ENCODE results near the gene MAVS.
"Not testable (repeated sequence)": the region's sequence is repeated elsewhere in the genome, so short reads cannot be mapped to it uniquely, and the experiment has no call there.

The MAVS gene

DNA sequence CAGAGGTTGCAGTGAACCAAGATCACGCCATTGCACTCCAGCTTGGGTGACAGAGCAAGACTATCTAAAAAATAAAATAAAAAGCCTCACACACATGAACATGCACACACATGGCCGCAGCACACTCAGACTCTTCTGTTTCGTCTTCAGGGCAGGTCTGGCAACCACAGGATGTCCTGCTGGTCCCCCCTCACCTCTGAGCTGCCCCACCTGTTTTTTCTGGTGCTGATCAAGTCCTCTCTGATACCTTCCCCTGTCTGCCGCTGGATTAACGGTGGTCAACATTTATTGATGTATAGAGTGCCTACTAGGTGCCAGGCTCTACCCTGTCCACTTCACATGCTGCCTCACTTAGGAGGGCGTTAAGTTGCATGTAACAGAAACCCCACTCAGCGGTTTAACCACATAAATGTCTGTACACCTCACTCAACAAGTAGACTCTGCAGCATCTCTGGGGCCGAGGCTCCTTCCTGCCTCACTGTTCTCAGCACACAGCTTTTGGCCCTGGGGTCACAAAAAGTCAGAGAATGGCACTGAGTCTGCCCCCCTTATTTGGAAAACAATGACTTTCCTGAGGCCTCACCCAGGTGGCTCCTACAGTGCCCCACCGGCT is 30.8 kb upstream of the MAVS start:
- DNase-seq: no peak

DNA sequence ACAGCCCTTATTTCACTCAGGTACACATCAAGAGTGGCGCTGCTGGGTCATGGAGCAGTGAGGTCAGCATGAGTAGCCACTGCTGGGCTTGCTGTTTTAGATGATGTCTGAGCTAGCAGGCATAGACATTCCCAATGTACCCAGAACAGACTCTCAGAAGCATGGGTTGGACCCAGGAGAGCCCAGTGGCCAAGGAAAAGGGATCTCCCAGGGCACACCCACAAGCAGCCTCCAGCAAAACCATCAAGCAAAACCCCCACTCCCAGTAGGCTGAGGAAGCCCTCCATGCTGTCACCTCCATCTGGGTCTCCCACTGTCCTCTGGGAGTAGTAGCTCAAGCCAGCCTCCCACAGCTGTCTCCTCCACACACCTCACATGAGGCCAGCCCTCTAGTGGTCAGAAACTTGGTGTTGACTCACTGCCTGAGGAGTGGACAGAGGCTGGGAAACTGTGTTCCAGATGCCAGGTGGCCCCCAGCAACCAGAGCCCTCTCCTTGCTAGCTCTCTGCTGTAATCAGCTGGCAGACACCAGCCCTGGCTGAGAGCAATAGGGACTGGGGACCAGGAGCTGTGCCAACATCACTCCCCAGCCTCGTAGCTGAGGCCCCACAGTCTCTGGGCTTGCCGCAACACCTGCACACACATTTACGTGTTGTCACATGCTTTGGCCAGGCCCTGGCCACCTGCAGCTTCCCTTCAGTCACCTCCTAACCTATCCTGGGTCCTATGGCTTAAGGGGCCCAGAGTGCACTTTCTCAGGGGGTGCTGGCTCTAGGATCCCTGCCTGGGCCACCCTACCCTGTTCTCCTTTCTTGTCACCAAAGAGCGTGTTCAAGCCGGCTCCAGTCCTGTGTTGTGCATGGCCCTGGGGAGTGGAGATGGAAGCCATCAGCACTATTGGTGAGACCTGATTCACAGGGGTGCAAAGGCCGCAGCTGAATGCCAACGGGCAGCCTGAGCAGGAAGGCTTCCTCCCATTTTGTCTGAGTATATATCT is 28.2 kb upstream of the MAVS start:
- DNase-seq: peak; percentile 86

DNA sequence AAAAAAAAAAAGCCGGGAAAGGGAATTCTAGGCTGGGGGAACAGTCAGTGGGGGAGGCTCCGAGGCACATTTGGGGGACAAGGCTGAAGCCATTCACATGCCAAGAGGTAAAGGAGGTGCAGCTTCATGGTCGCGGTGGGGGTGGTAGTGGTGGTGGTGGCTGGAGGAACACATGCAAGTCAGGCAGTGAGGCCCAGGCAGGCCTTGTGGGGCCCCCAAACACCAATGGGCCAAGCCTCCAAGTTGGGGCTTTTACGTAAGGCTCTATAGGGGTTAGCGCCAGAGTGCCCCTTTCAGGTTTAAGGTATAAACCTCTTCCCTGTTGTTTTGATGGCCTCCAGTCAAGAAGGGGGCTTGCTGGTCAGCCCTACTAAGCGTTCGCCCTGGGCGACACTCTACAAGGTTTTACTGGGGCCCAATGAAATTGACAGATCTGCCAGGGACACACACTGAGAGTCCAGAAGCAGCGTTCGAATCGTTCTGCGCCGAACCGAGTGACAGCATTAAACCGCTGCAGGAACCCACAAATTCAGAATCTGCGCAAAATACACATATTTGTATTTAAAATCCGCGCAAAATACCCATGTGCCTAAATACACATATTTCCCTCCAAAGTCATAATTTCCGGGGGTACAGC is 27.1 kb upstream of the MAVS start:
- DNase-seq: peak; percentile 51

DNA sequence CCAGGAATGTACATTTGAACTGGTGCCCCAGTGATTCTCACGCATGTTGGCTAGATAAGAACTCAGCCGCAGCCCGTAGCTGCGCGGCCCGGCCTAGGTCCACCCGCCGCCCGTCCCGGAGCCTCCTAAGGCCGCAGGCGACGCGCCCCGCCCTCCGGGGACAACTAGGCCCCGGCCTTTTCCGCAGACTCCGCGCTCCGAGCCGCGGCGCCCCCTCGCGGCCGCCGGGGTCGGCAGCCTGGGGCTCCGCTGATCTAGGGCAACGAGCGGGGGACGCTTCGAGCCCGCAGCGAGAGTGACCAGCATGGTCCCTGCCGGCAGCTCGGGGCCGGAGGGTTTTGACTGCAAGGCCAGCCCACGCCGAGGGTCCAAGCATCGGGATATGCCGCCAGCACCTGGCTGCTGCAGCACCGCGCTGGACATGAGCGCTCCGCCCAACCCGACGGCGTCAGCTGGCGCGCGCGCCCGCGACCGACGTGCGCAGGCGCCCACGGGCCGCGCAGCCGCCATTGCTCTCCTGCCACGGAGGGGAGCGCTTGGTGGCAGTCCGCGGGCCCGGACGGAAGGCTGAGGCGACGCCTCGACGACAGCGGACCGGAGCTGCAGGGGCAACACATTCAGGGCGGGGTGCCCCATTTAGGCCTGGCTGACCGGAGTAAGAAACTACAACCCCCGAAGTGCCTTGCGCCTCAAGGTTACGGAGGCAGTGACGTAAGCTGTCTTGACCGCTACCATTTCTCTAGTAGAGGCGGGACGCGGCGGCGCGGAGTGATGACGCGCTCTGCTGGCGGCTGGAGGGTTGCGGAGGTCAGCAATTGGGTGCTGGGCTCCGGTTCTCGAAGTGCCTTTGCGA is 26.4 kb upstream of the MAVS start, which contains the start of gene AP5S1:
Gene AP5S1 (plus strand): TSS at position 500 of the 853 bp plus-strand sequence. CDS start 1,571 bp downstream, outside the sequence.
- peak; percentile 98 for DNase-seq

DNA sequence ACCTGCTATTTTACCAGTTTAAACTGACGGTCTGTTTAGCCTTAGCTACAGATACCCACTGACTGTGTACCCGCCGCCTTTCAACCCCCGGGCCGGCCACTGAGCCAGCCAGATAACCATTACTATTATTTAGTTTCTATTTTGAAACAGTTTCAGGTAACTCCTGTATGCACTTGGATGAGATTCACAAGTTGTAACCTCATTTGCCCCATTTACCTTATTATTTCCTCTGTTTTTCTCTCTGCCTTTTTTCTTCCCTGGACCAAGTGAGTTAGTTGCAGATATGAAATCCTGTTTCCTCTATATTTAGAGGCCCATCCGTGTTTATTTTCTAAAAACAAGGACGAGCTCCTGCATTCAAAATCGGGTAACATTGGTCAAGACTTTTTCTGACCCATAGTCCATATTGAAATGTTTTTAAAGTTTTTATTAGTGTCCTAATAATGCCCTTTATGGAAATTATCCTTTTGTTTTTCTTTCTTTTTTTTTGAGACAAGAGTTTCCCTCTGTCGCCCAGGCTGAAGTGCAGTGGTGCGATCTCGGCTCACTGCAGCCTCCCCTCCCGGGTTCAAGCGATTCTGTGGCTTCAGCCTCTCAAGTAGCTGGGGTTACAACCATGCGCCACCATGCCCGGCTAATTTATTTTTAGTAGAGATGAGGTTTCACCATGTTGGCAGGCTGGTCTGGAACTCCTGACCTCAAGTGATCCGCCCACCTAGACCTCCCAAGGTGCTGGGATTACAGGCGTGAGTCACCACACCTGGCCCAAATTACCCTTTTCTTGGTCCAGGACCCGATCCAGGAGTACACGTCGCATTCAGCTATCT is 25.5 kb upstream of the MAVS start:
- DNase-seq: no peak

DNA sequence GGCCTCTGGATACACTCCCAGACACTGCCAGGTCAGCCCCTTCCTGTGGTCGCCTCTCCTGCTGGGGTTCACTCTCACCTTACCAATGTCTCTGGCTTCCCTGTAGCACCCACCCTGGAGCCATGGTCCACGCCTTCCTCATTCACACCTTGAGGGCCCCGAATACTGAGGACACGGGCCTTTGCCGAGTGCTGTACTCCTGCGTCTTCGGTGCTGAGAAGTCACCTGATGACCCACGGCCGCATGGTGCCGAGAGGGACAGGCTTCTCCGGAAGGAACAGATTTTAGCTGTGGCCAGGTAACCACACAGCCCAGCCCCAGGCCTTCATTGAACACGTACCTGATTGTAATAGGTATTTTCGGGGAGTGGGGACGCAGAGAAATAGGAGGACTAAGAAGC is 24.6 kb upstream of the MAVS start:
- no peak for DNase-seq

DNA sequence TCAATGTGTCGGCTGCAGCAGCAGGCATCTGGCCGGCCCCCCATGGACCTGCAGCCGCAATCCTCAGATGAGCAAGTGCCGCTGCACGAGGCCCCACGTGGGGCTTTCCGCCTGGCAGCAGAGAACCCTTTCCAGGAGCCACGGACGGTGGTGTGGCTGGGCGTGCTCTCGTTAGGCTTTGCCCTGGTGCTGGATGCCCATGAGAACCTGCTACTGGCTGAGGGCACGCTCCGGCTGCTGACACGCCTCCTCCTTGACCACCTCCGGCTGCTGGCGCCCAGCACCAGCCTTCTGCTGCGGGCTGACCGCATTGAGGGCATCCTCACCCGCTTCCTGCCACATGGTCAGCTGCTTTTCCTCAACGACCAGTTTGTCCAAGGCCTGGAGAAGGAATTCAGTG is 22.8 kb upstream of the MAVS start:
- DNase-seq: no peak

DNA sequence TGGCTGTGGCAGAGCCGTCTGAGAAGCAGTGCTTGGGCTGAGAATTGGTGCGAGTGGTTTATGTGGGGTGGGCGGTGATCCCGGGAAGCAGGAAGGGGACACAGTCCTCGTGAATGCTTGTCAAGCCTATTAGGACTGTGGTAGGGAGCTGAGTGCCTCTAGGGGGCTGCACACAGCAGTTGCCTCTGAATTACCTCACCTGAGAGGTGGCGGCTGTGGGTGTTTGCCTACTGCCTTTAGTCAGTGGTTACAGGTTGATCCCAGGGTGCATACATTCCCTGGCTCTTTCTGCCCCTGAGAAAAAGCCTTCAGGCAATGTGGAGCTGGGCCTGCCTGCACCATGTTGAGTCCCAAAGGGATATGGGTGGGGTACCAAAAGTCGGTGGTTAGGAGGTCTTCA is 21.1 kb upstream of the MAVS start:
- DNase-seq: no peak

DNA sequence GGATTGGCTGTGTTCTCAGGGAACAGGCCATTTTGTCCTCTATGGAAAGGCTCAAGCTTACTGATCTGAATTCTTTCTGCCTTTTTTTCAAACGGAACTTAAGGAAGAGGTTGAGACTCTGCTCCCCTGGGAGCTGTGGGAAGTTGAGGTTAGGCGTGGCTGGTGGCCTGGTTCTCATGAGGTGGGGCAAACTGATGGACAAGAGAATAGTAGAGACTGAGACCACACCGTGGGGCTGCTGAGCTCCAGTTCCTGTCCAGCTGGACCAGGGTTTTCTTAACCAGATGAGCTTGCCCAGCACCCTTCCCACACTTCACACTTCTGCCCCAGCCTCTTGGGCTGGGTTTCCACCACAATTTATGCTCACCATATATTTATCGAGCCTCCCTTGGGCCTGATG is 20.2 kb upstream of the MAVS start:
- DNase-seq: no peak

DNA sequence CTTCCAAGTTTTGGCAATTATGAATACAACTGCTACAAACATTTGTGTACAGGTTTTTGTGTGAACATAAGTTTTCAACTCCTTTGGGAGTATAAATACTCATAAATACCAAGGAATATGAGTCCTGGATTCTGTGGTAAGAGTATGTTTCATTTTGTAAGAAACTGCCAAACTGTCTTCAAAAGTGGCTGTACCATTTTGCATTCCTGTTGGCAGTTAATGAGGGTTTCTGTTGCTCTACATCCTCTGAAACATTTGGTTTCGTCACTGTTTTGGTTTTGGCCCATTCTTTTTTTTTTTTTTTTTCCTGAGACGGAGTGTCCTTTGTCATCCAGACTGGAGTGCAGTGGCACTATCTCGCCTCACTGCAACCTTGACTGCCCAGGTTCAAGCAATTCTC is 17.8 kb upstream of the MAVS start:
- DNase-seq: no peak

DNA sequence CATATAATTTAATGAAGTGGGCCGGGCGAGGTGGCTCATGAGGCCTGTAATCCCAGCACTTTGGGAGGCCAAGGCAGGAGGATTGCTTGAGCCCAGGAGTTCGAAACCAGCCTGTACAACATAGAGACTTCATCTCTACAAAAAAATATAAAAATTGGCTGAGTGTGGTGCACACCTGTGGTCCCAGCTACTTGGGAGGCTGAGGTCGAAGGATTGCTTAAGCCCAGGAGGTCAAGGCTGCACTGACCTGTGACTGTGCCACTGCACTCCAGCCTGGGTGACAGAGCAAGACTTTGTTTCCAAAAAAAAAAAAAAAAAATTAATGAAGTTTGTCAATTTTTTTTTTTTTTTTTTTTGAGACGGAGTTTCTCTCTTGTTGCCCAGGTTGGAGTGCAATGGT is 16.7 kb upstream of the MAVS start:
- not testable (repeated sequence) for DNase-seq

DNA sequence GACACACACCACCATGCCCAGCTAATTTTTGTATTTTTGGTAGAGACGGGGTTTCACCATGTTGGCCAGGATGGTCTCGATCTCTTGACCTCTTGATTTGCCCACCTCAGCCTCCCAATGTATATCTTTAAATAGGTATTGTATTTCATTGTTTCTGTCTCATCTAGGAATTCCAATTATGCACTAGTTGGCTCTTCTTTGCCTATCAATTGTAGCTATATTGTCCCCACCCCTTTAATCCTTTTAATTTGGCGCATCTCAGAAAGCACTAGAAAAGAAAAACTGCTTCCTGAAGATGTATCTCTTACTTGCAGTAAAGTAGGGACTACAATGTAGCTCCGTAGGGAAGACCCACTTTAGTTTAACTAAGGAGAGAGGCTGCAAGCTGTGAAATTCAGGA is 10.5 kb upstream of the MAVS start:
- no peak for DNase-seq

DNA sequence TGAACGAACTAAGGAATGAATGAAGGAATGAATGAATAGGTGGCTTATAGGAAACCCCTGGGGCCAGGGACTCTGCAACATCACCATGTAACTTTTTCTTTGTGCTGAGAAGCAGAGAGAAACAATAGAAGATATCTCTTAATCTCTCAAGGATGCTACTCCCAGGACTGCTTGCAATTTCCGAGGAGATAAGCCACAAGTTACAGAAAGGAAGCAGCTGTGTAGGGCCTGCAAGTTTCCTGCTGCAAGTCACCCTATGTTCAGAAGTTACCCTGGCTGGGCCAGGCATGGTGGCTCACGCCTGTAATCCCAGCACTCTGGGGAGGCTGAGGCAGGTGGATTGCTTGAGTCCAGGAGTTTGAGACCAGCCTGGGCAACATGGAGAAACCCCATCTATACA is 7.3 kb upstream of the MAVS start:
- peak; percentile 95 for DNase-seq

DNA sequence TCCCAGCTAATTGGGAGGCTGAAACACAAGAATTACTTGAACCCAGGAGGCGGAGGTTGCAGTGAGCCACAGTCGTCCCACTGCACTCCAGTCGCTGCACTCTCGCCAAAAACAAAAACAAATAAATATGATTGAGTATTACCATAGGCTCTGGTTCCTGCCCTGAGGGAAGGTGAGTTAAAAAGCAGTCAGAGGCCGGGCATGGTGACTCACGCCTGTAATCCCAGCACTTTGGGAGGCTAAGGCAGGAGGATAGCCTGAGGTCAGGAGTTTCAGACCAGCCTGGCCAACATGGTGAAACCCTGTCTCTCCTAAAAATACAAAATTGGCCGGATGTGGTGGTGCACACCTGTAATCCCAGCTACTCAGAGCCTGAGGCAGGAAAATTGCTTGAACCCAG is 6.4 kb upstream of the MAVS start:
- DNase-seq: not testable (repeated sequence)

DNA sequence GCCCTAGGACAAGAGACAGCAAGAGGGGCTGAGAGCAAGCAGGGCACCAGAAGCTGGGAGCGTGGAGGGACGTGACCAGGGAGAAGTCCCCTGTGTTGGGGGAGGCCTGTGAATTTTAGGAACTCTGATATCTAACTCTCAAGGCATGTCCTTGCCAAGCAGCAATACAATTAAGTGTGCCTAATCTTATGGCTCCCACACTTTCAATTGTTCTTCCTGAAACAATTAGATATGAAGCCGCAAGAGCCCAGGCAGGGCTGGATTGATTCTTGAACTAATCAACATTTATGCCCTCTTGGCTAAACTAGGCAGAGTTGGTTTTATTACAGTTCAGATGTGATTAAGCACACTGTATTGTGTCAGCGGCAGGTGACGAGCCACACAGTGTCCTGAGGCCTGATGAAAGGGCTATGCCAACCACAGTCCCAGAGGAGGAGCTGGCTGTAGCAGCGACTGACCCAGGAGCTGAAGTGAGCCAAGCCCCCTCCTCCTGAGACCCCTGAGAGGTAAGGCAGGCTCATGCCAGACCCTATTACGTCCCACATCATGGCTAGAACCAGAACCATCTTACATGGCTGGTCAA is 4.2 kb upstream of the MAVS start:
- peak; percentile 96 for DNase-seq

DNA sequence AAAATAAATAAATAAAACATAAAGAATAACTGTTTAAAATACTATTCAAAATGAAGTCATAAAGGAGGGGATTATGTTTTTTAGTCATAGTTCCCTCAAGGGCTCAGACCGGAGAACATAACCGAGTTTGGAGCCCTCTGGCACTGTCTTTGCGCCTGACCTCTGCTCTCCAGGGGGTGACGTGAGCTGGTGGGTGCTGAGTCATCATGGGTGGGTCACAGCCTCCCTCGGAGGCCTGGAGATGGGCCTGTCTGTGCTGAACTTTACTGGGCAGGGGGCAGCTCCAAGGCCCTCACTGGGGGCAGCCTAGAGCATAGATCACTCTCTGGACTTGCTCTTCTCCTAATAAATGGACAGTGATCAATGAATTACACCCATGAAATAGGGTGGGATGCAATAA is 3.1 kb upstream of the MAVS start:
- peak; percentile 75 for DNase-seq

DNA sequence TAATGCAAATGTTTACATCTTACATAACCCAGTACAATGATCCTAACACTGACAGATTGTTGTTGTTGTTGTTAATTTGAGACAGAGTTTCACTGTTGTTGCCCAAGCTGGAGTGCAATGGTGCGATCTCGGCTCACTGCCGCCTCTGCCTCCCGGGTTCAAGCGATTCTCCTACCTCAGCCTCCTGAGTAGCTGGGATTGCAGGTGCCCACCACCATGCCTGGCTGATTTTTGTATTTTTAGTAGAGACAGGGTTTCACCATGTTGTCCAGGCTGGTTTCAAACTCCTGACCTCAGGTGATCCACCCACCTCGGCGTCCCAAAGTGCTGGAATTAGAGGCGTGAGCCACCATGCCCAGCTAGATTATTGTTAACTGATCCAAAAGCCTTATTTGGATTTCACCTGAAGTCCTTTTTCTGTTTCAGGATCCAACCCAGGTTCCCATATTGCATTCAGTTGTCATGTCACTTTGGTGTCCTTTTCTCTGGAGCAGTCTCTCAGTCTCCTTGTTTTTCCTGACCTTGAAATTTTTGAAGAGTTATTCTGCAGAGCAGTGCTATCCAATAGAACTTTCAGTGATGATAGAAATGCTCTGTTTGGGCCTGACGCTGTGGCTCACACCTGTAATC is 2.5 kb upstream of the MAVS start:
- not testable (repeated sequence) for DNase-seq

DNA sequence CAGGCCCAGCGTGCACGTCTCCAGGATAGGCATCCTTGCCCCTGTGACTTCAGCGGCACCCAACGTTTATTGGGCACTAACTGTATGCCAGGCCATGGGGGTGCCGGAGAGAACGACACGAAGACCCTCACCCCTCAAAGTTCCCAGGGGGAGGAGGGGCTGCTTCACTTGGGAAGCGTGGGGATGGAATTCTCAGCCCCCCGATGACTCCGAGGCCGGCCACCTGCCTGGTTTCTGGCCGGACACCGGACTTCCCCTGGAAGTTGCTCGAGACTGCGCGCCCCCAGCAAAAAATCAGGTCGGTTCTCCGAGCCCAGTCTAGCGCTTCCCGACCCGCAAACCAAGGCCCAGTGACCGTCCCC is 275 bp upstream of the MAVS start:
- DNase-seq: no peak

DNA sequence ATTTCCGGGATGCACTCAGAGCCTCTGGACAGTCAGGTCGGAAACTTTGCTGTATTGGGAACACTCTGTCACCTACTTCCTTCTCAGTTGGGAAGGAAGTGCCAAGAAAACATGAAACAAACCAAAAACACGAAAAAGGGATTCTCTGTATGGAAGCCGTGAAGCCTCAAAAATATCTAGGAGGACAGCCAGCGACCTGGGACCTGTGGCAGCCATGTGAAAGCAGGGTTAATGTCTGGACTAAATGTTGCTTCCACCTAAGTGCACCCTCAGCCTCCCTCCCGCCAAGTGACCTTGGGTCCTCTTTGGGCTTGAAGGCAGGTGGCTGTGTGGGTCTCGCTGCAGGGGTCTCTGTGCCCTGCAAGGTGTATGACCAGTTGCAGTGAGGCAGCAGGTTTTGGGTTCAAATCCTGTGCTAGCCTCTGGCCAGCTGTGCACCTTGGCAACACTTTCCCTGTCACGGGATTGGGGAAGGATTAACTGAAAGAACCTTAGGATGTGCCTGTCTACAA is 851 bp downstream of the MAVS start:
- peak; percentile 29 for DNase-seq

DNA sequence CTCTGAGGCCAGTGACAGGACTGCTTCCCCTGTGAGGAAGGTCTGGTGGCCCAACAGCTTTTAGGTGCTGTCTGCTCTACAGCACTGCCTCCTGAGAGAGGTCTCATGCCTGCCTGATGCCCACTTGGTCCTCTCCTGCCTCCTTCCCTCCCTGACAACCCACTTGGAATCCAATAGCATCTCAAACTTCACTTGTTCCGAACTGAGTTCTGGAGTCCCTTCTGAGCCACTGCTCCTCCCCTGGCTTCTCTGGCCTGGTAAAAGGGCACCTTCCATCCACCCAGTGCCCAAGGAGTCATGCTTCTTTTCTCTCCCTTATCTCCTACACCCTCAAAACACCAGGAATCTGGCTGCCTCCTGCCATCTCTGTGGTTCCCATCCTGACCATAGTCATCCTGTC is 1.9 kb downstream of the MAVS start:
- DNase-seq: no peak

DNA sequence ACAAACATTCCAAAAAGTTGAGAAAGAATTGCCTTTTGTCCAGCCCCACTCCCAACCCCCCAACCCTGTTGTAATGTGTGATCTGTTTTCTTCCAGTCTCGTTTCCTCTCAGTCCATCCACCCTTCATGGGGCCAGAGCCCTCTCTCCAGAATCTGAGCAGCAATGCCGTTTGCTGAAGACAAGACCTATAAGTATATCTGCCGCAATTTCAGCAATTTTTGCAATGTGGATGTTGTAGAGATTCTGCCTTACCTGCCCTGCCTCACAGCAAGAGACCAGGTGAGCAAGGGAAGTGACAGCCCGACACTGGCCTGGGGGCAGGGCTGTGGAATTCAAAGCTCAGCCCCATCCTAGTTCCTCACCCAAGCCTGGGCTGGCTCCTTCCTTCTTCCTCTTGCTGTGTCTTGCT is 7.8 kb downstream of the MAVS start:
- no peak for DNase-seq

Measured in hematopoietic multipotent progenitor cell treated with erythropoietin and hydrocortisone succinate and interleukin-3 and kit ligand, for 4 days (in vitro differentiated cells).